ENCODE results near the gene TKTL1. TPM values are rescaled to one million over a fixed set of nuclear protein-coding genes. Genes with fewer than 3 reads are reported as not detected.

TKTL1 gene
- total RNA-seq, 2 experiments from 2014 or later, result 0.06 to 0.78 TPM

GRCh38 chrX:154304846-154305245, 9.3 kb downstream of the TKTL1 start:
- no peak overlapping the region for H3K4me3 ChIP-seq (ENCODE audit: low read depth, low read length, poor library complexity, severe bottlenecking)
- no peak for TF ChIP-seq EZH2phosphoT487 (IDR thresholded peaks at IDR 0.05; ENCODE audit: borderline replicate concordance, low read depth, low read length)
- no peak for TF ChIP-seq CTCF (conservative IDR thresholded peaks at IDR 0.05; ENCODE audit: low read length)
- H3K4me1 ChIP-seq (ENCODE audit: insufficient read depth, low read length, poor library complexity, severe bottlenecking), result peaks cover 5% of the 10 kb centered on the region
- ChIA-PET POLR2A (no interaction called here), CTCF (ENCODE audit: unreplicated experiment) (no interaction called here)
- no peak overlapping the region for H2AFZ ChIP-seq (ENCODE audit: low read length)
- DNase-seq (ENCODE audit: low spot score), result no peak
- no peaks in the 10 kb centered on the region for H3K9me3 ChIP-seq (ENCODE audit: low read length)
- no peaks in the 10 kb centered on the region for H3K36me3 ChIP-seq (ENCODE audit: insufficient read depth, low read length)
- H3K9me2 ChIP-seq (ENCODE audit: insufficient read depth, low read length), result no peaks in the 10 kb centered on the region
- H4K20me1 ChIP-seq (ENCODE audit: insufficient read depth, low read length), result no peaks in the 10 kb centered on the region
- H3K27ac ChIP-seq (ENCODE audit: low read depth, low read length, poor library complexity, severe bottlenecking), result no peak overlapping the region
- no peaks in the 10 kb centered on the region for H3K79me2 ChIP-seq (ENCODE audit: insufficient read depth, low read depth, low read length)
- intact Hi-C loops (cut with micrococcal nuclease; ENCODE audit: unreplicated experiment), result no loop called here
- no TSS peak for BruUV-seq (replicated peaks)
- no peak overlapping the region for H3K4me2 ChIP-seq (ENCODE audit: low read length)

GRCh38 chrX:154305541-154306205, 10.1 kb downstream of the TKTL1 start:
- no peak for DNase-seq (ENCODE audit: low spot score)
- Histone ChIP-seq H3K4me3 (ENCODE audit: low read depth, low read length, poor library complexity, severe bottlenecking) (no peak overlapping the region), H3K9me3 (ENCODE audit: low read length) (no peaks in the 10 kb centered on the region), H3K79me2 (ENCODE audit: insufficient read depth, low read depth, low read length) (no peaks in the 10 kb centered on the region), H4K20me1 (ENCODE audit: insufficient read depth, low read length) (no peaks in the 10 kb centered on the region), H3K4me1 (ENCODE audit: insufficient read depth, low read length, poor library complexity, severe bottlenecking) (peaks cover 5% of the 10 kb centered on the region), H3K4me2 (ENCODE audit: low read length) (no peak overlapping the region), H2AFZ (ENCODE audit: low read length) (no peak overlapping the region), H3K9me2 (ENCODE audit: insufficient read depth, low read length) (no peaks in the 10 kb centered on the region), H3K36me3 (ENCODE audit: insufficient read depth, low read length) (no peaks in the 10 kb centered on the region), H3K27ac (ENCODE audit: low read depth, low read length, poor library complexity, severe bottlenecking) (no peak overlapping the region)
- no TSS peak for BruUV-seq (replicated peaks)
- TF ChIP-seq EZH2phosphoT487 (IDR thresholded peaks at IDR 0.05; ENCODE audit: borderline replicate concordance, low read depth, low read length) (no peak), CTCF (conservative IDR thresholded peaks at IDR 0.05; ENCODE audit: low read length) (no peak)
- POLR2A ChIA-PET, result interaction anchor here (0.6 kb wide), 1 partner anchor 296 kb away, joined by 4 read pairs; no protein-coding TSS in a partner anchor
- intact Hi-C loops (cut with micrococcal nuclease; ENCODE audit: unreplicated experiment), result no loop called here
- CTCF ChIA-PET (ENCODE audit: unreplicated experiment), result no interaction called here

GRCh38 chrX:154307202-154307601, 11.6 kb downstream of the TKTL1 start:
- Histone ChIP-seq H2AFZ (ENCODE audit: low read length) (no peak overlapping the region), H3K9me3 (ENCODE audit: low read length) (no peaks in the 10 kb centered on the region), H3K79me2 (ENCODE audit: insufficient read depth, low read depth, low read length) (no peaks in the 10 kb centered on the region), H3K4me1 (ENCODE audit: insufficient read depth, low read length, poor library complexity, severe bottlenecking) (peaks cover 5% of the 10 kb centered on the region), H3K36me3 (ENCODE audit: insufficient read depth, low read length) (no peaks in the 10 kb centered on the region), H3K4me3 (ENCODE audit: low read depth, low read length, poor library complexity, severe bottlenecking) (no peak overlapping the region), H3K27ac (ENCODE audit: low read depth, low read length, poor library complexity, severe bottlenecking) (no peak overlapping the region), H4K20me1 (ENCODE audit: insufficient read depth, low read length) (no peaks in the 10 kb centered on the region), H3K9me2 (ENCODE audit: insufficient read depth, low read length) (no peaks in the 10 kb centered on the region), H3K4me2 (ENCODE audit: low read length) (no peak overlapping the region)
- ChIA-PET CTCF (ENCODE audit: unreplicated experiment) (no interaction called here), POLR2A (no interaction called here)
- intact Hi-C loops (cut with micrococcal nuclease; ENCODE audit: unreplicated experiment), result no loop called here
- no TSS peak for BruUV-seq (replicated peaks)
- TF ChIP-seq CTCF (conservative IDR thresholded peaks at IDR 0.05; ENCODE audit: low read length) (no peak), EZH2phosphoT487 (IDR thresholded peaks at IDR 0.05; ENCODE audit: borderline replicate concordance, low read depth, low read length) (no peak)
- DNase-seq (ENCODE audit: low spot score), result no peak
